HT1080 (cell line): Measurements from ENCODE around the gene MACROD2. TPM values are rescaled to one million over a fixed set of nuclear protein-coding genes. Genes with fewer than 3 reads are reported as not detected.

ENCODE experiments used
- DNase-seq: peaks from one replicate; pipeline ENCODE4 v3.0.0-alpha.2; 2015; ENCODE audit warnings: low read depth
- total RNA-seq: library from RNA; depleted of rRNA; stranded (reverse); fragments of >200 nt; shearing (Covaris generic); gene quantifications from 2 replicates; pipeline ENCODE4 v1.2.3, GENCODE V29; 2014

MACROD2 gene
- total RNA-seq, 1 experiment from 2014 or later: 1.2 TPM

GRCh38 chr20:14521436-14521835 is 526.1 kb downstream of the MACROD2 start:
- DNase-seq: peak; percentile 57

GRCh38 chr20:14522595-14522994 is 527.3 kb downstream of the MACROD2 start:
- no peak for DNase-seq

- DNase-seq: peak; percentile 61
Observed at GRCh38 chr20:14523090-14523489, 527.8 kb downstream of the MACROD2 start.

- DNase-seq: no peak
Observed at GRCh38 chr20:14525426-14525825, 530.1 kb downstream of the MACROD2 start.

- DNase-seq: no peak
Observed at GRCh38 chr20:14526891-14527290, 531.6 kb downstream of the MACROD2 start.

GRCh38 chr20:14531786-14532185 is 536.5 kb downstream of the MACROD2 start:
- DNase-seq: no peak

GRCh38 chr20:14536738-14537137 is 541.4 kb downstream of the MACROD2 start:
- DNase-seq: no peak

- DNase-seq: no peak
Observed at GRCh38 chr20:14538433-14538832, 543.1 kb downstream of the MACROD2 start.

GRCh38 chr20:14543040-14543439 is 547.7 kb downstream of the MACROD2 start:
- DNase-seq: peak; percentile 6

- no peak for DNase-seq
Observed at GRCh38 chr20:14544688-14545087, 549.4 kb downstream of the MACROD2 start.

- DNase-seq: no peak
Observed at GRCh38 chr20:14550655-14551054, 555.3 kb downstream of the MACROD2 start.

GRCh38 chr20:14553774-14554534 is 558.6 kb downstream of the MACROD2 start:
- peak; percentile 9 for DNase-seq

GRCh38 chr20:14555676-14556075 is 560.4 kb downstream of the MACROD2 start:
- no peak for DNase-seq

GRCh38 chr20:14556206-14556605 is 560.9 kb downstream of the MACROD2 start:
- no peak for DNase-seq

GRCh38 chr20:14559612-14560011 is 564.3 kb downstream of the MACROD2 start:
- DNase-seq: no peak

- no peak for DNase-seq
Observed at GRCh38 chr20:14561741-14562221, 566.5 kb downstream of the MACROD2 start.

- no peak for DNase-seq
Observed at GRCh38 chr20:14562981-14563380, 567.7 kb downstream of the MACROD2 start.

- DNase-seq: no peak
Observed at GRCh38 chr20:14566505-14566904, 571.2 kb downstream of the MACROD2 start.

GRCh38 chr20:14568225-14568624 is 572.9 kb downstream of the MACROD2 start:
- no peak for DNase-seq

GRCh38 chr20:14568701-14569100 is 573.4 kb downstream of the MACROD2 start:
- no peak for DNase-seq

GRCh38 chr20:14569641-14570040 is 574.3 kb downstream of the MACROD2 start:
- DNase-seq: no peak

- no peak for DNase-seq
Observed at GRCh38 chr20:14570811-14571210, 575.5 kb downstream of the MACROD2 start.

GRCh38 chr20:14573676-14574075 is 578.4 kb downstream of the MACROD2 start:
- DNase-seq: no peak
